CD4-positive, alpha-beta T cell (primary cell): ENCODE measurements around the gene IL19. TPM values are rescaled to one million over a fixed set of nuclear protein-coding genes. Genes with fewer than 3 reads are reported as not detected.

Experiments used
- ATAC-seq: fragments of 200-7000 bp; cut with Tn5 transposase; one replicate; pipeline ENCODE4 v1.10.0; 2022; ENCODE audit warnings: mild to moderate bottlenecking; ENCODE audit not compliant: poor library complexity
- CTCF ChIA-PET: fragments of 350-600 bp; sonication (Branson Sonifier 250); formaldehyde crosslinking; loops from one replicate; lab custom pipeline; 2021; ENCODE audit warnings: antibody characterized with exemption, inconsistent platforms; lab: Charles Lee
- POLR2A ChIA-PET: fragments of 350-600 bp; sonication (Branson Sonifier 250); formaldehyde crosslinking; loops from one replicate; lab custom pipeline; 2021; ENCODE audit warnings: antibody characterized with exemption, inconsistent platforms; lab: Charles Lee
- DNase-seq, 14 experiments: peaks; one replicate each; pipeline ENCODE4 v3.0.0-alpha.2; 2013 to 2020; ENCODE audit warnings: mixed read lengths in 2 of 14
- H3K27ac ChIP-seq, 2 donors: one replicate each; pipeline versions ENCODE4 v1.5.1 to v1.7.0; 2013; ENCODE audit warnings: low read length in 2 of 2, low read depth in 1 of 2, mild to moderate bottlenecking in 1 of 2
- H3K27me3 ChIP-seq, 2 experiments: 1 replicate in 1 of 2; 2 replicates in 1 of 2; pipeline versions ENCODE4 v1.6.1 to v1.7.0; 2013; ENCODE audit warnings: low read length in 2 of 2, control low read depth in 1 of 2, mild to moderate bottlenecking in 1 of 2, moderate library complexity in 1 of 2; ENCODE audit not compliant: insufficient read depth in 2 of 2, control insufficient read depth in 1 of 2
- H3K36me3 ChIP-seq: one replicate; pipeline ENCODE4 v1.6.1; 2013; ENCODE audit warnings: low read length, control low read depth; ENCODE audit not compliant: insufficient read depth
- H3K4me1 ChIP-seq: one replicate; pipeline ENCODE4 v1.6.1; 2013; ENCODE audit warnings: low read length, control low read depth; ENCODE audit not compliant: insufficient read depth
- H3K4me3 ChIP-seq: one replicate; pipeline ENCODE4 v1.5.1; 2013; ENCODE audit warnings: mild to moderate bottlenecking, low read length, moderate library complexity
- H3K9me3 ChIP-seq, 2 experiments: 1 replicate in 1 of 2; 2 replicates in 1 of 2; pipeline versions ENCODE4 v1.6.1 to v1.7.0; 2013; ENCODE audit warnings: low read length in 2 of 2, mild to moderate bottlenecking in 2 of 2, control low read depth in 1 of 2, moderate library complexity in 1 of 2; ENCODE audit not compliant: control insufficient read depth in 1 of 2, insufficient read depth in 1 of 2
- H3K27ac Mint-ChIP-seq: one replicate; pipeline ENCODE4 v1.8.0; 2020; ENCODE audit warnings: mixed read lengths
- H3K27me3 Mint-ChIP-seq: one replicate; pipeline ENCODE4 v1.8.0; 2021; ENCODE audit warnings: mixed read lengths
- H3K36me3 Mint-ChIP-seq: one replicate; pipeline ENCODE4 v1.8.0; 2021; ENCODE audit warnings: low read depth, mixed read lengths
- H3K4me1 Mint-ChIP-seq: one replicate; pipeline ENCODE4 v1.8.0; 2021; ENCODE audit warnings: low read depth, mixed read lengths
- H3K4me3 Mint-ChIP-seq: one replicate; pipeline ENCODE4 v1.8.0; 2020; ENCODE audit warnings: mild to moderate bottlenecking, mixed read lengths
- H3K9me3 Mint-ChIP-seq: one replicate; pipeline ENCODE4 v1.8.0; 2020; ENCODE audit warnings: mixed read lengths
- CTCF ChIP-seq: fragments of 200-600 bp; IDR thresholded peaks from one replicate; pipeline ENCODE4 v1.8.0; 2022; ENCODE audit warnings: antibody characterized with exemption, mild to moderate bottlenecking
- intact Hi-C, 2 experiments: fragments of 100-400 bp; cut with DNase I in 1 of 2; cut with micrococcal nuclease in 1 of 2; formaldehyde crosslinking; loops; one replicate each; pipeline versions ENCODE4 v1.15.1 to v1.9.0; 2023 to 2025; cut with DNase I, micrococcal nuclease
- total RNA-seq, 174 experiments: library from RNA in 2 of 174; stranded (reverse) in 2 of 174; gene quantifications; one replicate each; pipeline ENCODE4 v1.2.3 and lab custom pipeline; 2021 to 2026

IL19 gene
- total RNA-seq, 2 experiments from 2014 or later, result not detected

GRCh38 chr1:206787891-206788290, 17.3 kb downstream of the IL19 start:
- no peak for ATAC-seq
- intact Hi-C loops, result no loop called here
- H3K27me3 ChIP-seq, result no peaks in the 10 kb centered on the region
- no peak for TF ChIP-seq CTCF
- ChIA-PET CTCF (no interaction called here), POLR2A (interaction anchor here (0.6 to 1.5 kb wide), 2 partner anchors 15 to 22 kb away, joined by 3 to 5 read pairs; no protein-coding TSS in a partner anchor)
- no peak overlapping the region for H3K4me3 ChIP-seq
- no peaks in the 10 kb centered on the region for H3K27me3 Mint-ChIP-seq
- no peak overlapping the region for H3K4me3 Mint-ChIP-seq
- no peak overlapping the region for H3K27ac Mint-ChIP-seq
- peaks cover 79% of the 10 kb centered on the region for H3K4me1 Mint-ChIP-seq
- no peaks in the 10 kb centered on the region for H3K9me3 ChIP-seq
- no peak overlapping the region for H3K27ac ChIP-seq
- peaks cover 57% of the 10 kb centered on the region for H3K4me1 ChIP-seq
- H3K36me3 ChIP-seq, result no peaks in the 10 kb centered on the region
- DNase-seq, result peak in 1 of 14 experiments; percentile 37
- H3K36me3 Mint-ChIP-seq, result no peaks in the 10 kb centered on the region
- no peaks in the 10 kb centered on the region for H3K9me3 Mint-ChIP-seq

- DNase-seq (no peak), ATAC-seq (no peak)
- no peak overlapping the region for H3K27ac Mint-ChIP-seq
- TF ChIP-seq CTCF, result no peak
- H3K36me3 Mint-ChIP-seq, result no peaks in the 10 kb centered on the region
- POLR2A ChIA-PET, result interaction anchor here (1.4 to 1.5 kb wide), 2 partner anchors 15 to 21 kb away, joined by 3 to 5 read pairs; no protein-coding TSS in a partner anchor
- H3K27me3 Mint-ChIP-seq, result no peaks in the 10 kb centered on the region
- peaks cover 74% of the 10 kb centered on the region for H3K4me1 Mint-ChIP-seq
- H3K27ac ChIP-seq, result no peak overlapping the region
- H3K27me3 ChIP-seq, result no peaks in the 10 kb centered on the region
- no peaks in the 10 kb centered on the region for H3K9me3 Mint-ChIP-seq
- H3K4me1 ChIP-seq, result peaks cover 58% of the 10 kb centered on the region
- no peak overlapping the region for H3K4me3 ChIP-seq
- CTCF ChIA-PET, result no interaction called here
- H3K4me3 Mint-ChIP-seq, result no peak overlapping the region
- intact Hi-C loops, result no loop called here
- H3K36me3 ChIP-seq, result no peaks in the 10 kb centered on the region
- H3K9me3 ChIP-seq, result no peaks in the 10 kb centered on the region
These were observed 18.0 kb downstream of the IL19 start for GRCh38 chr1:206788487-206789050.

- TF ChIP-seq CTCF, result no peak
- ATAC-seq, result no peak
- Histone ChIP-seq H3K27me3 (no peaks in the 10 kb centered on the region), H3K9me3 (no peaks in the 10 kb centered on the region), H3K27ac (no peak overlapping the region), H3K4me3 (no peak overlapping the region), H3K4me1 (peaks cover 54% of the 10 kb centered on the region), H3K36me3 (no peaks in the 10 kb centered on the region)
- Mint-ChIP-seq H3K4me3 (peak overlapping the region; percentile 22), H3K4me1 (peaks cover 74% of the 10 kb centered on the region), H3K27me3 (no peaks in the 10 kb centered on the region), H3K27ac (peak overlapping the region; percentile 45), H3K36me3 (no peaks in the 10 kb centered on the region), H3K9me3 (no peaks in the 10 kb centered on the region)
- ChIA-PET POLR2A (interaction anchor here (0.6 to 1.2 kb wide), 3 partner anchors 16 to 23 kb away, joined by 3 to 7 read pairs (median 3); no protein-coding TSS in a partner anchor), CTCF (no interaction called here)
- peak in 1 of 14 experiments; percentile 29 for DNase-seq
- intact Hi-C loops, result no loop called here
These were observed 20.1 kb downstream of the IL19 start for GRCh38 chr1:206790502-206791250.
